ENCODE results near the gene MFSD11. TPM values are rescaled to one million over a fixed set of nuclear protein-coding genes. Genes with fewer than 3 reads are reported as not detected.
"Not testable (repeated sequence)": the region's sequence is repeated elsewhere in the genome, so short reads cannot be mapped to it uniquely, and the experiment has no call there.

The MFSD11 gene
- total RNA-seq, 4 donors from 2014 or later, result 34.1 to 53.3 (median 44.3) TPM

DNA sequence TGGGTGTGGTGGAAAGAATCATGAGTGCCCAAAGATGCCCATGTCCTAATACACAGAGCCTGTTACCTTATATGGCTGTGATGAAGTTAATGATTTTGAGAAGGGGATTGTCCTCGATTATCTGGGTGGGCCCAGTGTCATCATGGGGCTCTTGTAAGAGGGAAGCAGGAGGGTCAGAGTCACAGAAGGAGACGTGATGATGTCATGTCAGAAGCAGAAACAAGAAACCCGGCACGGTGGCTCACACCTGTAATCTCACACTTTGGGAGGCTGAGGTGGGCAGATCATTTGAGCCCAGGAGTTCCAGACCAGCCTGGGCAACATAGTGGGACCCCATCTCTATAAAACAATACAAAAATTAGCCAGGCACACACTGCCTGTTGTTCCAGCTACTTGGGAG, 75.0 kb downstream of the MFSD11 start:
- 85 to 88% methylated on average over 4 of the region's 4 CpGs for WGBS, 2 donors
- no peak for DNase-seq
- Histone ChIP-seq H3K27me3 (no peaks in the 10 kb centered on the region), H3K9me3 (no peaks in the 10 kb centered on the region), H3K36me3 (no peaks in the 10 kb centered on the region), H3K27ac (no peak overlapping the region), H3K4me1 (no peaks in the 10 kb centered on the region), H3K4me3 (replicated peaks in 1 of 3) (no peak overlapping the region)
- TF ChIP-seq POLR2A (IDR thresholded peaks at IDR 0.05), result no peak
- no peak for TF ChIP-seq CTCF (IDR thresholded peaks at IDR 0.05)
- intact Hi-C loops (cut with DNase I), result no loop called here

GRCh38 chr17:76815907-76816589, 78.1 kb downstream of the MFSD11 start:
- 64 to 71% methylated on average over 9 of the region's 9 CpGs for WGBS, 2 donors
- H3K4me1 ChIP-seq, result peaks cover 5 to 12% of the 10 kb centered on the region in 2 donors
- DNase-seq; H3K9me3 ChIP-seq; intact Hi-C loops (cut with DNase I); H3K27me3 ChIP-seq; H3K4me3 ChIP-seq (replicated peaks in 1 of 3); H3K36me3 ChIP-seq; H3K27ac ChIP-seq: not testable (repeated sequence)

DNA sequence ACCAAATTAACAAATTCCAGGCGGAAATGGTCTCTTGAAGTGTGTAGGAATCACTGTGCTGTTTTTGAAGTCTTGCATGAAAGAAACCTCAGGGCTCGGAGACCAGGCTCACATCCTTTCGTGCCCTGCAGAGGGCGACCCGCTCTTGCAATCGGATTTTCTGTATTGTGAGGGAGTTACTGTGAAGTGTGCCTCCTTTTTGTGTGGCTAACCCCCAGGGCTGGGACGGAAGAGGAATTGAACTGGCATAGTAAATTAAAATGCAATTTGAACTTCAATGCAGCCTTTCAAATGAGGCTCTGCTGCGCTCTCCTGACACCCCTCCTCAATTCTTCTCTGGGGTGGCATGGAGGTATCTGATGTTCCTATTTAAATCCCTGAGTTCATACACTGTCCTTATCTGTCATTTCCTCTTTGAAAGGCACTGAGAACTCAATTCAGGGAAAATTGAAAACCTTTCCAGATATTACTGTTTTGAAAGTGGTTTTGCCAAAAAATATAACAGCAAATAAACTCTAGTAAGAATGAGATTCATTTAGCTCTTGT, 78.7 kb downstream of the MFSD11 start:
- peaks cover 5 to 12% of the 10 kb centered on the region in 2 donors for H3K4me1 ChIP-seq
- 9 to 15% methylated on average over 8 of the region's 8 CpGs for WGBS, 2 donors
- H3K27ac ChIP-seq, result no peak overlapping the region
- no peaks in the 10 kb centered on the region for H3K36me3 ChIP-seq
- no peak for TF ChIP-seq POLR2A (IDR thresholded peaks at IDR 0.05)
- peak in 3 of 6 experiments; percentile 18 to 56 (median 30) for TF ChIP-seq CTCF (IDR thresholded peaks at IDR 0.05)
- no peaks in the 10 kb centered on the region for H3K27me3 ChIP-seq
- intact Hi-C loops (cut with DNase I), result no loop called here
- H3K9me3 ChIP-seq, result no peaks in the 10 kb centered on the region
- peak; percentile 55 to 58 for DNase-seq
- no peak overlapping the region for H3K4me3 ChIP-seq (replicated peaks in 1 of 3)

DNA sequence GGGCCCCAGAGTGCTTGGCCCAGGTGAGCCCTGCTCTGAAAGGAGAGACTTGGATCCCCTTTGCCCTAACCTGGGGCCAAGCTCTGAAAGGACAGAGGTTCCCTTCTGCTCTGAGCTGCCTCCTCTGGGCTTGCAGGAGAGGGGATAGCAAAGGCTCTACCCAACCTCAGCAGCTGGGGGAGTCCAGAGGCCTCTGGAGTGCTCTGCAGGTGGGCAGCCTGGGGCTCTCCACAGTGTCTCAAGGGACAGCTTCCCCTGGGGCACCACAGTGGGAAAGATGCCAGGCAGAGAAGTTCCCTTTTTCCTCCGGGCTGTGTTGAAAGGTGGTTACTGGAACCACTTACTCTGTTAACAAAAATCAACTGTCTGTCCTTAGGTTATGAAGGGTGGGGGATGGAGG, 82.1 kb downstream of the MFSD11 start:
- Histone ChIP-seq H3K4me3 (replicated peaks in 1 of 3) (no peak overlapping the region), H3K36me3 (no peaks in the 10 kb centered on the region), H3K4me1 (peaks cover 5 to 12% of the 10 kb centered on the region in 2 donors), H3K27me3 (no peaks in the 10 kb centered on the region), H3K27ac (no peak overlapping the region), H3K9me3 (no peaks in the 10 kb centered on the region)
- TF ChIP-seq CTCF (IDR thresholded peaks at IDR 0.05), result no peak
- no peak for TF ChIP-seq POLR2A (IDR thresholded peaks at IDR 0.05)
- DNase-seq, result peak; percentile 49 to 78
- WGBS, 2 donors, result 8 to 11% methylated on average over 1 of the region's 1 CpG
- intact Hi-C loops (cut with DNase I), result no loop called here

- TF ChIP-seq POLR2A (IDR thresholded peaks at IDR 0.05), result no peak
- no peak for TF ChIP-seq CTCF (IDR thresholded peaks at IDR 0.05)
- Histone ChIP-seq H3K36me3 (no peaks in the 10 kb centered on the region), H3K27me3 (no peaks in the 10 kb centered on the region), H3K4me3 (replicated peaks in 1 of 3) (no peak overlapping the region), H3K4me1 (peaks cover 5 to 12% of the 10 kb centered on the region in 2 donors), H3K27ac (no peak overlapping the region), H3K9me3 (no peaks in the 10 kb centered on the region)
- peak; percentile 86 to 91 for DNase-seq
- intact Hi-C loops (cut with DNase I), result no loop called here
- WGBS, 2 donors, result 34 to 60% methylated on average over 1 to 4 of the region's 4 CpGs
Observed at GRCh38 chr17:76820561-76820960, 82.6 kb downstream of the MFSD11 start.

Measured in thyroid gland (tissue), 4 donors.